Measurements from ENCODE around the gene ASCC1.

Gene ASCC1

GRCh38 chr10:72066318-72067284, 149.5 kb downstream of the ASCC1 start:
- DNase-seq (ENCODE audit: low read depth, low spot score), result no peak

- DNase-seq (ENCODE audit: low read depth, low spot score), result no peak
These were observed 150.5 kb downstream of the ASCC1 start for GRCh38 chr10:72065439-72066025.

- DNase-seq (ENCODE audit: low read depth, low spot score), result no peak
These were observed 152.2 kb downstream of the ASCC1 start for GRCh38 chr10:72063703-72064391.

- DNase-seq (ENCODE audit: low read depth, low spot score), result no peak
These were observed 153.0 kb downstream of the ASCC1 start for GRCh38 chr10:72062832-72063702.

- peak; percentile 44 for DNase-seq (ENCODE audit: low read depth, low spot score)
These were observed 153.7 kb downstream of the ASCC1 start for GRCh38 chr10:72062382-72062781.

GRCh38 chr10:72061930-72062329, 154.1 kb downstream of the ASCC1 start:
- no peak for DNase-seq (ENCODE audit: low read depth, low spot score)

- DNase-seq (ENCODE audit: low read depth, low spot score), result no peak
These were observed 154.6 kb downstream of the ASCC1 start for GRCh38 chr10:72061491-72061890.

- DNase-seq (ENCODE audit: low read depth, low spot score), result no peak
These were observed 155.9 kb downstream of the ASCC1 start for GRCh38 chr10:72059843-72060822.

- DNase-seq (ENCODE audit: low read depth, low spot score), result no peak
These were observed 156.9 kb downstream of the ASCC1 start for GRCh38 chr10:72058989-72059842.

GRCh38 chr10:72058347-72058898, 157.7 kb downstream of the ASCC1 start:
- DNase-seq (ENCODE audit: low read depth, low spot score), result no peak

- DNase-seq (ENCODE audit: low read depth, low spot score), result no peak
These were observed 158.9 kb downstream of the ASCC1 start for GRCh38 chr10:72056932-72057751.

- DNase-seq (ENCODE audit: low read depth, low spot score), result no peak
These were observed 160.0 kb downstream of the ASCC1 start for GRCh38 chr10:72056113-72056512.

- no peak for DNase-seq (ENCODE audit: low read depth, low spot score)
These were observed 162.4 kb downstream of the ASCC1 start for GRCh38 chr10:72053690-72054089.

- no peak for DNase-seq (ENCODE audit: low read depth, low spot score)
These were observed 165.2 kb downstream of the ASCC1 start for GRCh38 chr10:72050873-72051272.

GRCh38 chr10:72049969-72050781, 165.9 kb downstream of the ASCC1 start:
- DNase-seq (ENCODE audit: low read depth, low spot score), result no peak

GRCh38 chr10:72049472-72049871, 166.6 kb downstream of the ASCC1 start:
- no peak for DNase-seq (ENCODE audit: low read depth, low spot score)

- peak; percentile 97 for DNase-seq (ENCODE audit: low read depth, low spot score)
These were observed 167.5 kb downstream of the ASCC1 start for GRCh38 chr10:72048450-72049124.
